H1 (cell line): ENCODE measurements around the gene GPR39. TPM values are rescaled to one million over a fixed set of nuclear protein-coding genes. Genes with fewer than 3 reads are reported as not detected.

ENCODE experiments used
- CTCF ChIA-PET: fragments of 300-600 bp; sonication (Branson Sonifier 250); formaldehyde crosslinking; loops from one replicate; lab custom pipeline; 2021; ENCODE audit not compliant: partially characterized antibody; lab: Charles Lee
- POLR2A ChIA-PET: fragments of 300-600 bp; sonication (Branson Sonifier 250); formaldehyde crosslinking; loops from one replicate; lab custom pipeline; 2021; ENCODE audit warnings: inconsistent platforms; ENCODE audit not compliant: partially characterized antibody; lab: Charles Lee
- DNase-seq, 2 experiments: peaks; one replicate each; pipeline versions ENCODE4 v3.0.0 to v3.0.0-alpha.2; 2010 to 2022; ENCODE audit warnings: low spot score in 2 of 2, low read depth in 1 of 2, mixed read lengths in 1 of 2
- FAIRE-seq: peaks from 2 replicates; lab custom pipeline; 2011; peaks lifted over from hg19 to GRCh38; lab: Jason Lieb, UNC
- H2AFZ ChIP-seq: 2 replicates; pipeline ENCODE4 v1.8.1; 2012; ENCODE audit warnings: low read length, inconsistent platforms
- H2AK5ac ChIP-seq: 2 replicates; pipeline ENCODE4 v1.6.1; 2013; ENCODE audit warnings: low read depth, low read length
- H2BK120ac ChIP-seq: replicated peaks from 2 replicates; pipeline ENCODE3; 2013; ENCODE audit warnings: low read depth, low read length, inconsistent platforms
- H2BK12ac ChIP-seq: 2 replicates; pipeline ENCODE4 v1.6.1; 2013; ENCODE audit warnings: low read depth, low read length
- H2BK15ac ChIP-seq: 2 replicates; pipeline ENCODE4 v1.6.1; 2013; ENCODE audit warnings: low read length
- H2BK20ac ChIP-seq: 2 replicates; pipeline ENCODE4 v1.6.1; 2013; ENCODE audit warnings: low read length
- H2BK5ac ChIP-seq: 2 replicates; pipeline ENCODE4 v1.6.1; 2013; ENCODE audit warnings: low read depth, low read length
- H3K14ac ChIP-seq: 2 replicates; pipeline ENCODE4 v1.6.1; 2013; ENCODE audit warnings: inconsistent platforms; ENCODE audit not compliant: insufficient read length
- H3K18ac ChIP-seq: 2 replicates; pipeline ENCODE4 v1.6.1; 2013; ENCODE audit warnings: low read length; ENCODE audit errors: extremely low read depth
- H3K23ac ChIP-seq: 2 replicates; pipeline ENCODE4 v1.6.1; 2013; ENCODE audit warnings: inconsistent platforms; ENCODE audit not compliant: insufficient read length
- H3K23me2 ChIP-seq: 2 replicates; pipeline ENCODE4 v1.6.1; 2013; ENCODE audit warnings: low read depth, low read length
- H3K27ac ChIP-seq: 2 replicates; pipeline ENCODE4 v1.6.1; 2011; ENCODE audit warnings: low read depth, low read length, inconsistent platforms
- H3K27me3 ChIP-seq, 4 experiments: replicated peaks in 1 of 4; 1 replicate in 1 of 4; 2 replicates in 3 of 4; pipeline versions ENCODE4 v1.6.1 to v1.8.1; 2011 to 2013; ENCODE audit warnings: low read length in 3 of 4, mild to moderate bottlenecking in 3 of 4, inconsistent platforms in 2 of 4, mixed read lengths in 2 of 4, moderate library complexity in 1 of 4; ENCODE audit not compliant: control insufficient read depth in 3 of 4, insufficient read depth in 3 of 4; ENCODE audit errors: extremely low read depth in 1 of 4
- H3K36me3 ChIP-seq, 4 experiments: 2 replicates each; pipeline versions ENCODE4 v1.6.1 to v1.8.1; 2011 to 2013; ENCODE audit warnings: mild to moderate bottlenecking in 4 of 4, low read length in 3 of 4, moderate library complexity in 2 of 4, control low read depth in 1 of 4, inconsistent platforms in 1 of 4; ENCODE audit not compliant: insufficient read depth in 4 of 4, control insufficient read depth in 2 of 4
- H3K4ac ChIP-seq: replicated peaks from 2 replicates; pipeline ENCODE3; 2013; ENCODE audit warnings: low read length, low read depth, mixed read lengths, inconsistent platforms; ENCODE audit not compliant: insufficient read length
- H3K4me1 ChIP-seq, 4 experiments: replicated peaks in 1 of 4; 1 replicate in 1 of 4; 2 replicates in 3 of 4; pipeline versions ENCODE4 v1.6.1 to v1.8.1; 2011 to 2013; ENCODE audit warnings: low read length in 3 of 4, inconsistent platforms in 2 of 4, mixed read lengths in 1 of 4; ENCODE audit not compliant: insufficient read depth in 4 of 4, control insufficient read depth in 3 of 4
- H3K4me2 ChIP-seq, 2 experiments: 2 replicates each; pipeline versions ENCODE4 v1.6.1 to v1.8.1; 2011 to 2013; ENCODE audit warnings: low read depth in 2 of 2, low read length in 2 of 2, control low read depth in 1 of 2, inconsistent platforms in 1 of 2, mild to moderate bottlenecking in 1 of 2; ENCODE audit not compliant: insufficient read depth in 1 of 2
- H3K4me3 ChIP-seq, 4 experiments: fragments of 200-600, 300-600 bp in 1 of 4; sonication (generic), shearing (Covaris generic), sonication (Bioruptor Twin) in 1 of 4; 2 replicates each; pipeline versions ENCODE4 v1.5.1 to v1.8.1; 2011 to 2016; ENCODE audit warnings: low read length in 4 of 4, low read depth in 3 of 4, control low read depth in 2 of 4, inconsistent platforms in 2 of 4, mild to moderate bottlenecking in 2 of 4, mixed read lengths in 1 of 4, moderate library complexity in 1 of 4; ENCODE audit not compliant: insufficient read depth in 2 of 4; ENCODE audit errors: extremely low read depth in 1 of 4
- H3K56ac ChIP-seq: replicated peaks from 2 replicates; pipeline ENCODE3; 2013; ENCODE audit warnings: low read depth, mild to moderate bottlenecking, mixed read lengths, low read length, inconsistent platforms; ENCODE audit not compliant: insufficient read length
- H3K79me1 ChIP-seq: 2 replicates; pipeline ENCODE4 v1.6.1; 2013; ENCODE audit warnings: low read depth, low read length, control low read depth
- H3K79me2 ChIP-seq, 2 experiments: 2 replicates each; pipeline versions ENCODE4 v1.6.1 to v1.8.1; 2012 to 2013; ENCODE audit warnings: low read length in 2 of 2, mild to moderate bottlenecking in 2 of 2, inconsistent platforms in 1 of 2; ENCODE audit not compliant: insufficient read depth in 2 of 2, control insufficient read depth in 1 of 2
- H3K9ac ChIP-seq, 4 experiments: replicated peaks in 1 of 4; 1 replicate in 1 of 4; 2 replicates in 3 of 4; pipeline versions ENCODE4 v1.6.1 to v1.8.1; 2011 to 2013; ENCODE audit warnings: low read depth in 3 of 4, low read length in 3 of 4, control low read depth in 2 of 4, mild to moderate bottlenecking in 2 of 4, moderate library complexity in 2 of 4, inconsistent platforms in 1 of 4; ENCODE audit errors: extremely low read depth in 1 of 4
- H3K9me3 ChIP-seq, 2 experiments: 2 replicates each; pipeline versions ENCODE4 v1.6.1 to v1.8.1; 2012 to 2013; ENCODE audit warnings: mild to moderate bottlenecking in 2 of 2, moderate library complexity in 2 of 2, control low read depth in 1 of 2, inconsistent platforms in 1 of 2, low read depth in 1 of 2, low read length in 1 of 2, mixed read lengths in 1 of 2; ENCODE audit not compliant: insufficient read depth in 2 of 2
- H4K20me1 ChIP-seq, 2 experiments: replicated peaks in 1 of 2; 2 replicates each; pipeline versions ENCODE3 to v1.8.1; 2011 to 2013; ENCODE audit warnings: inconsistent platforms in 2 of 2, low read length in 2 of 2, mild to moderate bottlenecking in 1 of 2; ENCODE audit not compliant: insufficient read depth in 2 of 2, control insufficient read depth in 1 of 2
- H4K5ac ChIP-seq: 2 replicates; pipeline ENCODE4 v1.6.1; 2013; ENCODE audit warnings: low read length, low read depth, mixed read lengths, inconsistent platforms; ENCODE audit not compliant: insufficient read length
- H4K8ac ChIP-seq: 2 replicates; pipeline ENCODE4 v1.8.0; 2013; ENCODE audit warnings: mild to moderate bottlenecking, moderate library complexity, low read length, inconsistent platforms; ENCODE audit not compliant: insufficient read depth; ENCODE audit errors: extremely low read depth
- H4K91ac ChIP-seq: replicated peaks from 2 replicates; pipeline ENCODE3; 2013; ENCODE audit warnings: low read length, mixed read lengths, inconsistent platforms; ENCODE audit not compliant: insufficient read length
- BRCA1 ChIP-seq: IDR thresholded peaks from 2 replicates; pipeline ENCODE4 v1.6.1; 2012; ENCODE audit warnings: low read depth, low read length, improper control_type of control experiment
- CHD1 ChIP-seq: IDR thresholded peaks from 2 replicates; pipeline ENCODE4 v1.6.1; 2012; ENCODE audit warnings: low read depth, low read length, improper control_type of control experiment
- CHD2 ChIP-seq: IDR thresholded peaks from 2 replicates; pipeline ENCODE4 v1.6.1; 2012; ENCODE audit warnings: low read length, improper control_type of control experiment
- CTBP2 ChIP-seq: IDR thresholded peaks from 2 replicates; pipeline ENCODE4 v1.7.0; 2011; ENCODE audit warnings: borderline replicate concordance, mild to moderate bottlenecking, moderate library complexity, mixed read lengths, low read length; ENCODE audit not compliant: insufficient read depth, insufficient read length
- EGR1 ChIP-seq: IDR thresholded peaks from 2 replicates; pipeline ENCODE4 v1.6.1; 2011; ENCODE audit warnings: low read depth, low read length, borderline replicate concordance
- MAFK ChIP-seq: IDR thresholded peaks from 2 replicates; pipeline ENCODE4 v1.6.1; 2012; ENCODE audit warnings: low read depth, mild to moderate bottlenecking, improper control_type of control experiment, low read length
- NANOG ChIP-seq: IDR thresholded peaks from 2 replicates; pipeline ENCODE4 v1.6.1; 2011; ENCODE audit warnings: low read length, low read depth, mild to moderate bottlenecking, inconsistent platforms; ENCODE audit not compliant: insufficient read depth, poor library complexity, severe bottlenecking
- POLR2A ChIP-seq, 2 experiments: IDR thresholded peaks; 1 replicate in 1 of 2; 2 replicates in 1 of 2; pipeline ENCODE4 v1.6.1; 2011; ENCODE audit warnings: low read depth in 2 of 2, low read length in 2 of 2, mild to moderate bottlenecking in 2 of 2; ENCODE audit errors: control extremely low read depth in 1 of 2
- POLR2AphosphoS5 ChIP-seq: IDR thresholded peaks from 2 replicates; pipeline ENCODE4 v1.6.1; 2011; ENCODE audit warnings: low read depth, low read length
- RNF2 ChIP-seq: fragments of 200-900, 300-1000 bp; sonication (generic); IDR thresholded peaks from 2 replicates; pipeline ENCODE4 v1.7.1; 2016; ENCODE audit warnings: borderline replicate concordance, low read depth, mild to moderate bottlenecking, antibody characterized with exemption, low read length; ENCODE audit not compliant: poor library complexity, severe bottlenecking; ENCODE audit errors: missing control alignments
- TEAD4 ChIP-seq: IDR thresholded peaks from 2 replicates; pipeline ENCODE4 v1.6.1; 2012; ENCODE audit warnings: low read depth, low read length, inconsistent platforms, mixed read lengths
- WGBS, 2 experiments: shearing (Covaris generic) in 1 of 2; methylation state at CpG; one replicate each; pipeline versions ENCODE4 v1.1.6 to v1.1.7; 2013 to 2015; ENCODE audit warnings: low lambda C conversion rate in 2 of 2, mixed read lengths in 2 of 2, inconsistent platforms in 1 of 2, low coverage in 1 of 2, missing lambda C conversion rate in 1 of 2; ENCODE audit not compliant: insufficient replicate concordance in 2 of 2, insufficient coverage in 1 of 2, insufficient read length in 1 of 2; ENCODE audit errors: extremely low coverage in 1 of 2, missing lambda C conversion rate in 1 of 2; 5-methylcytosine and 5-hydroxymethylcytosine counted together
- polyA plus RNA-seq, 7 experiments: library from polyadenylated mRNA; depleted of rRNA in 3 of 7; stranded (reverse) in 5 of 7; unstranded in 2 of 7; fragments of >200 nt in 5 of 7; fragments of 200-250 nt in 2 of 7; gene quantifications; 1 replicate in 5 of 7; 2 replicates in 1 of 7; 4 replicates in 1 of 7; pipeline versions ENCODE4 v1.2.1 to v1.2.3, GENCODE V29; 2011 to 2013; ENCODE audit warnings: missing spikeins in 2 of 7, mixed read lengths in 2 of 7
- total RNA-seq: library from RNA; stranded (reverse); fragmentation: NEBNext Ultra II Directional; extraction: Animal tissue kit (Norgen Biotek cat#: 25700); gene quantifications from 2 replicates; pipeline ENCODE4 v1.2.1, GENCODE V29; 2021
- TF ChIP-seq, protein P1 (sequence below): IDR thresholded peaks from 2 replicates; pipeline ENCODE4 v1.6.1; 2011; ENCODE audit warnings: low read length, improper control_type of control experiment
- TF ChIP-seq, protein P2 (sequence below): IDR thresholded peaks from 2 replicates; pipeline ENCODE4 v1.6.1; 2011; ENCODE audit warnings: low read depth, mild to moderate bottlenecking, low read length; ENCODE audit not compliant: insufficient read depth

GPR39 gene
- total and polyA plus RNA-seq, 2 of the 8 experiments (the other 6 are each of a cell fraction or from before 2014, with no cell fraction given) = 0.63 to 2.7 TPM

DNA sequence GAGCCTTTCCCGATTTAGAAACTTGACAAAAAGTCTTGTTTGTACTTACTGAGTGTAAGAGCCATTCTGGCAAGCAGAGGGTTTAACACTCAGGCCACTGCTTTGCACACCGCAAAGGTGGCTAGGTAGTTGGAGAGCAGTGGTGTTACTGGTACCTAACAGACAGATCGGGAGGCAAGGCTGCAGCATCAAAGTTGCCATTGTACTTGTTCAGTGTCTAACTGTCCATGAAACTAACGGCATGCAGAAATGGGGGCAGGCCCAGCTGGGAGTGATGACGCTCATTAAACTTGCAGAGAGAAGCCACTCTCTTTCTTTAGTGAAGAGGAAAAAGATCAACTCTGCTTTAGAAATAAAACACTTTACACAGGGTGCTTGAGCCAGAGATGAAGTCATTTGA is 10.1 kb downstream of the GPR39 start:
- WGBS, 2 experiments = 86% methylated on average over 5 of the region's 5 CpGs; no CpG with 5 or more reads in 1 of the 2 experiments
- Histone ChIP-seq H2BK5ac (no peak overlapping the region), H4K91ac (no peak overlapping the region), H4K20me1 (no peaks in the 10 kb centered on the region), H3K18ac (no peak overlapping the region), H3K9ac (no peak overlapping the region), H3K23me2 (no peaks in the 10 kb centered on the region), H4K5ac (no peak overlapping the region), H2BK120ac (no peak overlapping the region), H2AFZ (no peak overlapping the region), H3K4me3 (no peak overlapping the region), H2BK12ac (no peak overlapping the region), H2AK5ac (no peak overlapping the region), H3K14ac (no peak overlapping the region), H3K36me3 (no peaks in the 10 kb centered on the region), H3K56ac (no peak overlapping the region), H3K4me2 (no peak overlapping the region), H3K9me3 (no peaks in the 10 kb centered on the region), H3K4me1 (no peaks in the 10 kb centered on the region), H3K4ac (no peak overlapping the region), H3K27ac (no peak overlapping the region), H2BK15ac (no peak overlapping the region; the same call in 1 of the 2 replicates), H4K8ac (no peak overlapping the region), H3K27me3 (no peaks in the 10 kb centered on the region), H3K79me2 (no peaks in the 10 kb centered on the region), H3K23ac (no peak overlapping the region), H2BK20ac (no peak overlapping the region), H3K79me1 (no peaks in the 10 kb centered on the region)
- FAIRE-seq (no peak), DNase-seq (no peak)
- ChIA-PET CTCF (no interaction called here), POLR2A (interaction anchor here (1.3 kb wide), 1 partner anchor 10 kb away, joined by 3 read pairs; the partner anchor contains the start of gene GPR39)
- TF ChIP-seq POLR2AphosphoS5 (no peak), POLR2A (IDR thresholded peaks at IDR 0.05; ENCODE audit: control extremely low read depth in 1 of 2, low read depth in 2 of 2, low read length in 2 of 2) (no peak), EGR1 (no peak), TEAD4 (no peak), CHD1 (no peak), RNF2 (no peak), BRCA1 (no peak), CTBP2 (no peak), CHD2 (no peak), NANOG (no peak), MAFK (no peak)
- TF ChIP-seq, protein P1, sequence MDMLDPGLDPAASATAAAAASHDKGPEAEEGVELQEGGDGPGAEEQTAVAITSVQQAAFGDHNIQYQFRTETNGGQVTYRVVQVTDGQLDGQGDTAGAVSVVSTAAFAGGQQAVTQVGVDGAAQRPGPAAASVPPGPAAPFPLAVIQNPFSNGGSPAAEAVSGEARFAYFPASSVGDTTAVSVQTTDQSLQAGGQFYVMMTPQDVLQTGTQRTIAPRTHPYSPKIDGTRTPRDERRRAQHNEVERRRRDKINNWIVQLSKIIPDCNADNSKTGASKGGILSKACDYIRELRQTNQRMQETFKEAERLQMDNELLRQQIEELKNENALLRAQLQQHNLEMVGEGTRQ = no peak
- TF ChIP-seq, protein P2, sequence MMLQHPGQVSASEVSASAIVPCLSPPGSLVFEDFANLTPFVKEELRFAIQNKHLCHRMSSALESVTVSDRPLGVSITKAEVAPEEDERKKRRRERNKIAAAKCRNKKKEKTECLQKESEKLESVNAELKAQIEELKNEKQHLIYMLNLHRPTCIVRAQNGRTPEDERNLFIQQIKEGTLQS = no peak
